Effector memory CD4-positive, alpha-beta T cell (primary cell): ENCODE measurements around the gene TRAF3IP3.

ENCODE experiments used
- DNase-seq, 3 donors: peaks; one replicate each; pipeline ENCODE4 v3.0.0-alpha.2; 2020
- H3K27ac ChIP-seq: 2 replicates; pipeline ENCODE4 v1.7.0; 2013; ENCODE audit warnings: mild to moderate bottlenecking, low read length, moderate library complexity; ENCODE audit not compliant: insufficient read depth, poor library complexity, severe bottlenecking
- H3K27me3 ChIP-seq: replicated peaks from 2 replicates; pipeline ENCODE4 v1.7.0; 2013; ENCODE audit warnings: mild to moderate bottlenecking, low read length; ENCODE audit not compliant: insufficient read depth, control insufficient read depth, poor library complexity, severe bottlenecking
- H3K36me3 ChIP-seq: 2 replicates; pipeline ENCODE4 v1.7.0; 2013; ENCODE audit warnings: mild to moderate bottlenecking, low read length, moderate library complexity; ENCODE audit not compliant: control insufficient read depth, insufficient read depth
- H3K4me1 ChIP-seq: 2 replicates; pipeline ENCODE4 v1.7.0; 2013; ENCODE audit warnings: low read length, mild to moderate bottlenecking; ENCODE audit not compliant: control insufficient read depth, insufficient read depth, poor library complexity, severe bottlenecking
- H3K4me3 ChIP-seq: 2 replicates; pipeline ENCODE4 v1.7.0; 2013; ENCODE audit warnings: low read length, low read depth, mild to moderate bottlenecking; ENCODE audit not compliant: insufficient read depth, poor library complexity, severe bottlenecking
- H3K9me3 ChIP-seq: 2 replicates; pipeline ENCODE4 v1.7.0; 2013; ENCODE audit warnings: mild to moderate bottlenecking, low read length, moderate library complexity; ENCODE audit not compliant: control insufficient read depth

The TRAF3IP3 gene

GRCh38 chr1:209766051-209766450, 10.2 kb downstream of the TRAF3IP3 start:
- H3K9me3 ChIP-seq = no peaks in the 10 kb centered on the region
- DNase-seq = no peak
- H3K27me3 ChIP-seq = no peaks in the 10 kb centered on the region
- H3K36me3 ChIP-seq = peaks cover 40% of the 10 kb centered on the region
- H3K4me1 ChIP-seq = peaks cover 47% of the 10 kb centered on the region
- H3K4me3 ChIP-seq = no peak overlapping the region
- peak overlapping the region; percentile 50 for H3K27ac ChIP-seq

GRCh38 chr1:209767096-209767495, 11.2 kb downstream of the TRAF3IP3 start:
- Histone ChIP-seq H3K9me3 (no peaks in the 10 kb centered on the region), H3K27me3 (no peaks in the 10 kb centered on the region), H3K36me3 (peaks cover 30% of the 10 kb centered on the region), H3K4me3 (peak overlapping the region; percentile 66), H3K4me1 (peaks cover 47% of the 10 kb centered on the region), H3K27ac (peak overlapping the region; percentile 75)
- DNase-seq = no peak

- Histone ChIP-seq H3K27me3 (no peaks in the 10 kb centered on the region), H3K9me3 (no peaks in the 10 kb centered on the region), H3K4me3 (peak overlapping the region; percentile 66), H3K36me3 (peaks cover 26% of the 10 kb centered on the region), H3K27ac (peak overlapping the region; percentile 75), H3K4me1 (peaks cover 53% of the 10 kb centered on the region)
- DNase-seq = no peak
These were observed 11.9 kb downstream of the TRAF3IP3 start for GRCh38 chr1:209767706-209768105.

GRCh38 chr1:209768354-209768774, 12.5 kb downstream of the TRAF3IP3 start:
- Histone ChIP-seq H3K36me3 (peaks cover 26% of the 10 kb centered on the region), H3K9me3 (no peaks in the 10 kb centered on the region), H3K4me1 (peaks cover 54% of the 10 kb centered on the region), H3K27me3 (no peaks in the 10 kb centered on the region), H3K27ac (peak overlapping the region; percentile 75), H3K4me3 (peak overlapping the region; percentile 66)
- peak; percentile 71 to 76 (median 76) for DNase-seq

GRCh38 chr1:209769171-209769904, 13.5 kb downstream of the TRAF3IP3 start:
- Histone ChIP-seq H3K36me3 (peaks cover 25% of the 10 kb centered on the region), H3K4me1 (peaks cover 49% of the 10 kb centered on the region), H3K4me3 (peak overlapping the region; percentile 66), H3K9me3 (no peaks in the 10 kb centered on the region), H3K27me3 (no peaks in the 10 kb centered on the region), H3K27ac (peak overlapping the region; percentile 75)
- peak; percentile 41 to 65 (median 47) for DNase-seq

GRCh38 chr1:209769971-209770370, 14.1 kb downstream of the TRAF3IP3 start:
- Histone ChIP-seq H3K4me1 (peaks cover 49% of the 10 kb centered on the region), H3K9me3 (no peaks in the 10 kb centered on the region), H3K4me3 (peak overlapping the region; percentile 66), H3K36me3 (peaks cover 30% of the 10 kb centered on the region), H3K27ac (peak overlapping the region; percentile 75), H3K27me3 (no peaks in the 10 kb centered on the region)
- no peak for DNase-seq

GRCh38 chr1:209770636-209771415, 15.0 kb downstream of the TRAF3IP3 start:
- no peaks in the 10 kb centered on the region for H3K9me3 ChIP-seq
- no peak for DNase-seq
- no peaks in the 10 kb centered on the region for H3K27me3 ChIP-seq
- no peak overlapping the region for H3K27ac ChIP-seq
- peak overlapping the region; percentile 66 for H3K4me3 ChIP-seq
- peaks cover 37% of the 10 kb centered on the region for H3K36me3 ChIP-seq
- H3K4me1 ChIP-seq = peaks cover 41% of the 10 kb centered on the region

- Histone ChIP-seq H3K4me3 (peak overlapping the region; percentile 20), H3K9me3 (no peaks in the 10 kb centered on the region), H3K27me3 (no peaks in the 10 kb centered on the region), H3K36me3 (peaks cover 45% of the 10 kb centered on the region), H3K27ac (peak overlapping the region; percentile 52), H3K4me1 (peaks cover 30% of the 10 kb centered on the region)
- DNase-seq = no peak
These were observed 16.3 kb downstream of the TRAF3IP3 start for GRCh38 chr1:209772126-209772525.

- peaks cover 70% of the 10 kb centered on the region for H3K36me3 ChIP-seq
- no peaks in the 10 kb centered on the region for H3K27me3 ChIP-seq
- no peak overlapping the region for H3K4me3 ChIP-seq
- H3K4me1 ChIP-seq = peaks cover 20% of the 10 kb centered on the region
- no peaks in the 10 kb centered on the region for H3K9me3 ChIP-seq
- no peak for DNase-seq
- H3K27ac ChIP-seq = no peak overlapping the region
These were observed 18.7 kb downstream of the TRAF3IP3 start for GRCh38 chr1:209774592-209774991.

- Histone ChIP-seq H3K9me3 (no peaks in the 10 kb centered on the region), H3K4me3 (no peak overlapping the region), H3K36me3 (peaks cover 80% of the 10 kb centered on the region), H3K27me3 (no peaks in the 10 kb centered on the region), H3K27ac (no peak overlapping the region), H3K4me1 (peaks cover 20% of the 10 kb centered on the region)
- no peak for DNase-seq
These were observed 19.8 kb downstream of the TRAF3IP3 start for GRCh38 chr1:209775678-209776077.
